PC-9 (cell line): ENCODE measurements around the gene WDR49.

Experiments
- EZH2 ChIP-seq: fragments of 200-600 bp; sonication (generic); IDR thresholded peaks from 2 replicates; pipeline ENCODE4 v1.8.0; 2017; ENCODE audit warnings: antibody characterized with exemption, low read depth
- TF ChIP-seq, protein P1 (sequence below): fragments of 200-600 bp; sonication (generic); conservative IDR thresholded peaks from 2 replicates; pipeline ENCODE4 v1.6.1; 2017; ENCODE audit warnings: mixed run types, antibody characterized with exemption, mild to moderate bottlenecking, moderate library complexity

DNA sequence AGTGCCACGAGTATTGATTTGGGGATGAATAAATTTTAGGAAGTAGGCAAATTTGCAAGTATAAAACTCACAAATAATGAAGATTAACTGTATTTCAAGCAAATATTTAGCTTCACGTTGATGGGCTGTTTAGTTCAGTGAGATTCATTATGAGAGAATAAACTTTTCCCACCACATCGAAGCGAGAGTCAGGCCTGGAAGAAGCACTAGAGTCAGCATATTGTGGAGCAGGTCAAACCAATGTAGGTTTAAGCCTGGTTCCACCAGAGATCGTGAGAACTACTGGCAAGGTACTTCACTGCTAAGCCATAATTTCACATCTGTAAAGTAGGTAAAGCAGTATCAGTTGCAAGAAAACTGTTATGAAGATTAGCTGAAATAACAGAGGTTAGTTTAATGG lies 22.3 kb downstream of the WDR49 start:
- TF ChIP-seq, protein P1, sequence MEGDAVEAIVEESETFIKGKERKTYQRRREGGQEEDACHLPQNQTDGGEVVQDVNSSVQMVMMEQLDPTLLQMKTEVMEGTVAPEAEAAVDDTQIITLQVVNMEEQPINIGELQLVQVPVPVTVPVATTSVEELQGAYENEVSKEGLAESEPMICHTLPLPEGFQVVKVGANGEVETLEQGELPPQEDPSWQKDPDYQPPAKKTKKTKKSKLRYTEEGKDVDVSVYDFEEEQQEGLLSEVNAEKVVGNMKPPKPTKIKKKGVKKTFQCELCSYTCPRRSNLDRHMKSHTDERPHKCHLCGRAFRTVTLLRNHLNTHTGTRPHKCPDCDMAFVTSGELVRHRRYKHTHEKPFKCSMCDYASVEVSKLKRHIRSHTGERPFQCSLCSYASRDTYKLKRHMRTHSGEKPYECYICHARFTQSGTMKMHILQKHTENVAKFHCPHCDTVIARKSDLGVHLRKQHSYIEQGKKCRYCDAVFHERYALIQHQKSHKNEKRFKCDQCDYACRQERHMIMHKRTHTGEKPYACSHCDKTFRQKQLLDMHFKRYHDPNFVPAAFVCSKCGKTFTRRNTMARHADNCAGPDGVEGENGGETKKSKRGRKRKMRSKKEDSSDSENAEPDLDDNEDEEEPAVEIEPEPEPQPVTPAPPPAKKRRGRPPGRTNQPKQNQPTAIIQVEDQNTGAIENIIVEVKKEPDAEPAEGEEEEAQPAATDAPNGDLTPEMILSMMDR: no peak
- TF ChIP-seq EZH2: no peak
